ACC112 (cell line): ENCODE results near the gene APOC1.
"Not testable (repeated sequence)": the region's sequence is repeated elsewhere in the genome, so short reads cannot be mapped to it uniquely, and the experiment has no call there.

Experiments
- H2AFZ ChIP-seq: fragments of 200-600 bp; sonication (generic); one replicate; pipeline ENCODE4 v1.6.0; 2017; ENCODE audit warnings: antibody characterized with exemption, low read length; ENCODE audit not compliant: unreplicated experiment
- H3K27ac ChIP-seq: fragments of 200-600 bp; sonication (generic); 2 replicates; pipeline ENCODE4 v1.5.1; 2014; ENCODE audit warnings: low read depth, mild to moderate bottlenecking, antibody characterized with exemption, low read length, moderate library complexity
- H3K27me3 ChIP-seq: fragments of 200-600 bp; sonication (generic); 2 replicates; pipeline ENCODE4 v1.6.1; 2014; ENCODE audit warnings: mild to moderate bottlenecking, antibody characterized with exemption, low read length, moderate library complexity, mixed read lengths; ENCODE audit not compliant: insufficient read depth
- H3K36me3 ChIP-seq: fragments of 200-600 bp; sonication (generic); 2 replicates; pipeline ENCODE4 v1.6.1; 2016; ENCODE audit warnings: mild to moderate bottlenecking, antibody characterized with exemption, low read length, moderate library complexity, mixed read lengths; ENCODE audit not compliant: insufficient read depth
- H3K4me1 ChIP-seq: fragments of 200-600 bp; sonication (generic); one replicate; pipeline ENCODE4 v1.6.1; 2016; ENCODE audit warnings: low read length, mixed read lengths; ENCODE audit not compliant: insufficient read depth, unreplicated experiment, control insufficient read depth
- H3K4me3 ChIP-seq: fragments of 200-600 bp; sonication (generic); 2 replicates; pipeline ENCODE4 v1.5.1; 2014; ENCODE audit warnings: mild to moderate bottlenecking, low read depth, low read length
- H3K79me2 ChIP-seq: fragments of 200-600 bp; sonication (generic); one replicate; pipeline ENCODE4 v1.6.0; 2016; ENCODE audit warnings: low read length; ENCODE audit not compliant: control insufficient read depth, unreplicated experiment, insufficient read depth

The APOC1 gene

GRCh38 chr19:44878120-44878865 is 36.1 kb upstream of the APOC1 start:
- Histone ChIP-seq H3K27ac (no peak overlapping the region), H3K79me2 (no peaks in the 10 kb centered on the region), H3K36me3 (no peaks in the 10 kb centered on the region), H3K4me1 (no peaks in the 10 kb centered on the region), H2AFZ (no peak overlapping the region), H3K4me3 (no peak overlapping the region), H3K27me3 (no peaks in the 10 kb centered on the region)

GRCh38 chr19:44879309-44880065 is 34.9 kb upstream of the APOC1 start:
- no peak overlapping the region for H2AFZ ChIP-seq
- no peaks in the 10 kb centered on the region for H3K27me3 ChIP-seq
- no peaks in the 10 kb centered on the region for H3K36me3 ChIP-seq
- H3K4me3 ChIP-seq: no peak overlapping the region
- H3K79me2 ChIP-seq: no peaks in the 10 kb centered on the region
- no peaks in the 10 kb centered on the region for H3K4me1 ChIP-seq
- no peak overlapping the region for H3K27ac ChIP-seq

GRCh38 chr19:44882063-44882462 is 32.3 kb upstream of the APOC1 start:
- Histone ChIP-seq H3K4me3 (no peak overlapping the region), H3K4me1 (no peaks in the 10 kb centered on the region), H3K27me3 (no peaks in the 10 kb centered on the region), H2AFZ (no peak overlapping the region), H3K36me3 (no peaks in the 10 kb centered on the region), H3K79me2 (no peaks in the 10 kb centered on the region), H3K27ac (no peak overlapping the region)

GRCh38 chr19:44882619-44883397 is 31.6 kb upstream of the APOC1 start:
- H3K4me3 ChIP-seq, H3K27ac ChIP-seq, H2AFZ ChIP-seq, H3K27me3 ChIP-seq, H3K36me3 ChIP-seq, H3K4me1 ChIP-seq, H3K79me2 ChIP-seq: not testable (repeated sequence)

GRCh38 chr19:44883922-44884321 is 30.5 kb upstream of the APOC1 start:
- Histone ChIP-seq H3K27me3 (no peaks in the 10 kb centered on the region), H3K4me3 (no peak overlapping the region), H2AFZ (no peak overlapping the region), H3K4me1 (no peaks in the 10 kb centered on the region), H3K27ac (no peak overlapping the region), H3K79me2 (no peaks in the 10 kb centered on the region), H3K36me3 (no peaks in the 10 kb centered on the region)

- H3K27me3 ChIP-seq: no peaks in the 10 kb centered on the region
- H3K79me2 ChIP-seq: no peaks in the 10 kb centered on the region
- H2AFZ ChIP-seq: no peak overlapping the region
- no peak overlapping the region for H3K4me3 ChIP-seq
- no peak overlapping the region for H3K27ac ChIP-seq
- H3K36me3 ChIP-seq: no peaks in the 10 kb centered on the region
- no peaks in the 10 kb centered on the region for H3K4me1 ChIP-seq
Measured at GRCh38 chr19:44884566-44884965, 29.8 kb upstream of the APOC1 start.

- no peaks in the 10 kb centered on the region for H3K36me3 ChIP-seq
- no peaks in the 10 kb centered on the region for H3K4me1 ChIP-seq
- H3K27ac ChIP-seq: no peak overlapping the region
Measured at GRCh38 chr19:44886141-44886540, 28.3 kb upstream of the APOC1 start.

GRCh38 chr19:44887648-44888047 is 26.8 kb upstream of the APOC1 start:
- H3K36me3 ChIP-seq: no peaks in the 10 kb centered on the region
- no peak overlapping the region for H3K27ac ChIP-seq
- no peak overlapping the region for H2AFZ ChIP-seq
- no peak overlapping the region for H3K4me3 ChIP-seq
- H3K79me2 ChIP-seq: peaks cover 16% of the 10 kb centered on the region
- peaks cover 5% of the 10 kb centered on the region for H3K4me1 ChIP-seq
- H3K27me3 ChIP-seq: no peaks in the 10 kb centered on the region

More at GRCh38 chr19:44886141-44886540, 28.3 kb upstream of the APOC1 start:
- Histone ChIP-seq H3K27me3 (no peaks in the 10 kb centered on the region), H3K4me3 (no peak overlapping the region), H2AFZ (no peak overlapping the region), H3K79me2 (peaks cover under 1% of the 10 kb centered on the region)

GRCh38 chr19:44888335-44888734 is 26.1 kb upstream of the APOC1 start:
- peaks cover 23% of the 10 kb centered on the region for H3K79me2 ChIP-seq
- not testable (repeated sequence) for H3K4me3 ChIP-seq, H3K36me3 ChIP-seq, H3K4me1 ChIP-seq, H3K27ac ChIP-seq, H3K27me3 ChIP-seq, H2AFZ ChIP-seq

GRCh38 chr19:44889830-44890365 is 24.5 kb upstream of the APOC1 start:
- H3K79me2 ChIP-seq: peaks cover 24% of the 10 kb centered on the region
- peak overlapping the region; percentile 68 for H2AFZ ChIP-seq
- H3K4me1 ChIP-seq: peaks cover 6% of the 10 kb centered on the region
- 0 out of 2 replicates have a peak, but pooled peaks cover under 1% of the 10 kb centered on the region for H3K36me3 ChIP-seq
- peak overlapping the region; percentile 88 for H3K27ac ChIP-seq
- no peaks in the 10 kb centered on the region for H3K27me3 ChIP-seq
- peak overlapping the region; percentile 69 for H3K4me3 ChIP-seq
